Stimulated activated CD8-positive, alpha-beta memory T cell treated with anti-CD3 and anti-CD28 coated beads, Interleukin-7, amount 100 ng/mL, for 48 hours (primary cell): ENCODE measurements around the gene PNPLA1.

Experiments used
- DNase-seq, 2 donors: peaks; one replicate each; pipeline ENCODE4 v3.0.0-alpha.2; 2020; ENCODE audit warnings: low read depth in 1 of 2; ENCODE audit errors: extremely low read depth in 1 of 2

PNPLA1 gene, protein sequence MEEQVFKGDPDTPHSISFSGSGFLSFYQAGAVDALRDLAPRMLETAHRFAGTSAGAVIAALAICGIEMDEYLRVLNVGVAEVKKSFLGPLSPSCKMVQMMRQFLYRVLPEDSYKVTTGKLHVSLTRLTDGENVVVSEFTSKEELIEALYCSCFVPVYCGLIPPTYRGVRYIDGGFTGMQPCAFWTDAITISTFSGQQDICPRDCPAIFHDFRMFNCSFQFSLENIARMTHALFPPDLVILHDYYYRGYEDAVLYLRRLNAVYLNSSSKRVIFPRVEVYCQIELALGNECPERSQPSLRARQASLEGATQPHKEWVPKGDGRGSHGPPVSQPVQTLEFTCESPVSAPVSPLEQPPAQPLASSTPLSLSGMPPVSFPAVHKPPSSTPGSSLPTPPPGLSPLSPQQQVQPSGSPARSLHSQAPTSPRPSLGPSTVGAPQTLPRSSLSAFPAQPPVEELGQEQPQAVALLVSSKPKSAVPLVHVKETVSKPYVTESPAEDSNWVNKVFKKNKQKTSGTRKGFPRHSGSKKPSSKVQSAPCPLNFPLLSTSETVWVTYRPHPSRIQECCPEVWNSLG

DNA sequence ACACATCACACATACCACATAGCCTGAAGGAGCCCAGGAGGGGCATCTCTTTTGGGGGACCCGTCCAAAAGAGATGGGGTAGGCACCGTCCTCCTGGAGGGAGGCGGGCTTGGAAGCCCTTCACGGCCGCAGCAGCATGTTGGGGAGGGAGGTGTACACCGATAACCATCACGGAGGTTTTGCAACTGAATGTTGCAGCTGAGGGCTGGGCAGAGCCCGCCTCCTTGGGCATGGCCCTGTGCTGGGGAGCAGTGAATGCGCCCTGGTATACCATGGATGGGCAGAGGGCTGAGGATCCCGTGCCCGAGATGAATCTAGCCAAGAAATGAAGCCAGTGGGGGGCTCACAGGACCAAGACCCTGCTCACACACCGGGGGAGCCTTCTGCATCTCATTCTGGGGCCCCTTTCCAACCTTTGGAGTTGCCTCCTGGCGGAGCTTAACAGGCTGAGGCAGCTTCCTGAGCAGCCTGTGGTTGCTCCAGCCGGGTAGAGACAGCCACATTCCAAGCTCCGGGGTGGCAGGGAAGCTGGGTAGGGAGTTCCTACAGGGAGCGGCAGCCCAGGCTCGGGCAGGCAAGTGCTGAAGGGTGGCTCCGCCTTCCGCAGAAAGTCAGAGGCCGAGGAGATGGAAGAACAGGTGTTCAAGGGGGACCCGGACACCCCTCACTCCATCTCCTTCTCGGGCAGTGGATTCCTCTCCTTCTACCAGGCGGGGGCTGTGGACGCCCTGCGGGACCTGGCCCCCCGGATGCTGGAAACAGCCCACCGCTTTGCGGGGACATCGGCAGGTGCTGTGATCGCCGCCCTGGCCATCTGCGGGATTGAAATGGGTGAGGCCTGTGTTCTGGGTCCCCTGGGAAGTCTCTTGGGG is at the start of gene PNPLA1:
Gene PNPLA1 (plus strand): TSS at position 227 of the 872 bp plus-strand sequence. CDS start 400 bp downstream, at position 627.
- no peak for DNase-seq

DNA sequence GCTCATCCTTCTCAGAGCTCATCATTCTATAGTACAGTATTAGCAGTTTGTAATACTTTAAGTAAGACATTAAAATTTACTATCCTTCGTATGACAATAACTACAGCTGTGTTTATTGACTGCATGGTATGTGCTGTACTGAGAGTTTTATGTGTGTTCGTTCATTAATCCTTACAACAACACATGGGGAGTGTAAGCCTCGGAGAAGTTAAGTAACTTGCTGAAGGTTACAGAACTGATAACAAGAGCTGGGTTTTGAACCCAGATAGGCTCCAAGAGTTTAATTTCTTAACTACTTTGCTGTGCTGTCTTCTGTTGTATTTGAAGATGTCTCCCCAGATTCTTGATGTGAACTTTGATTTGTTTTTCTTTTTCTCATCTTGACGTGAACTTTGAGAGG is 49.6 kb upstream of the PNPLA1 start:
- DNase-seq = no peak

DNA sequence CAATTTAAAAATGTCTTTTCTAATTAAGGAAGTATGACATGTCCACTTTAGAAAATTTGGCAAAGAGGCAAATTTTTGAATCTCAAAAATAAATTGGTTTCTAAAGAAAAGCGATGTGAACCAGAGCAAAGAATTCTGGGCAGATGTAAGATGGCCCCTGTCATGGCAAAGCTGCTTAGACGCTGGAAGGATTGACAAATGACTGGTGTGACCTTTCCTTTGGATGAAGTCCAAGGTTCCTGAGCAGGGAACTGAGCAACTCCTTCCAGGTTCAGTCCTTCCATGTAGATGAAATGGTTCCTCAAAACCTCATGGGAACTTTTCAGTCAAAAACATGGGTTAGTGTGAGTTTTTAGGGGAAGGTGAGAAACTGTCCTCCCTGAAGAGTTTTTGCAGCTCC is 48.2 kb upstream of the PNPLA1 start:
- DNase-seq = no peak

DNA sequence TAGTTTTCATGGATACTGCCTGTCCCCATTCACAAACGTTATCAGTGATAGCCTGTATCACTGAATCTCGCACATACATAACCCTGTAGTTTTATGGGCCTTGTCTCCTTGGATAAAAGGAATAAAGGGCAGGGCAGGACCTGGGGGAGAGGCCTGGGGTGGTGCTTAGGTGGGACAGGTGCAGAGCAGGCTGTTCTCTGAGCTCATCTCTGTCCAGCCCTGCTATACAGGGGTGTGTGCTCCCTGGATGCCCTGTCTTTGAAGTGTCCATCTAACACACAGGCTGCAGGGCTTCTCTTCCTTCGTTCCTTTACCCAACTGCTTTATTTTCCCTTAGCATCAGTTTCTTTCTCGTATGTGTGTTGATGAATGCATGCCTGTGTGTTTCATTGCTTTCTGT is 46.9 kb upstream of the PNPLA1 start:
- DNase-seq = no peak

DNA sequence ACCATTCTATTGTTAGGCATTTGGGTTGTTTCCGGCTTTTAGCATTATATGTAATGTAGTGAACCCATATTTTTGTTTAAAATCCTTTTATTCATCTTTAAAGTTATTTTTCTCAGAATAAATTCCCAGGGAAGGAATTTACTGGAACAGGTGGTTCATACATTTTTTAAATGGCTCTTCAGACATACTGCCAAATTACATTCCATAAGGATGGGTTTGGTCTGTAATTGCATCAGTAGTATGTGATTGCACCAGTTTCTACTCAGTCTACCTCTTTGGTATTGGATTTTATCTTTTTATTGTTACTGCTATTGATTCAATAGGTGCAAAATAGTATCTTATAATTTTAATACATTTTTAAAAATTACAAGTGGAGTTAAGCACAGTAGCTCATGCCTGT is 46.2 kb upstream of the PNPLA1 start:
- DNase-seq = no peak

DNA sequence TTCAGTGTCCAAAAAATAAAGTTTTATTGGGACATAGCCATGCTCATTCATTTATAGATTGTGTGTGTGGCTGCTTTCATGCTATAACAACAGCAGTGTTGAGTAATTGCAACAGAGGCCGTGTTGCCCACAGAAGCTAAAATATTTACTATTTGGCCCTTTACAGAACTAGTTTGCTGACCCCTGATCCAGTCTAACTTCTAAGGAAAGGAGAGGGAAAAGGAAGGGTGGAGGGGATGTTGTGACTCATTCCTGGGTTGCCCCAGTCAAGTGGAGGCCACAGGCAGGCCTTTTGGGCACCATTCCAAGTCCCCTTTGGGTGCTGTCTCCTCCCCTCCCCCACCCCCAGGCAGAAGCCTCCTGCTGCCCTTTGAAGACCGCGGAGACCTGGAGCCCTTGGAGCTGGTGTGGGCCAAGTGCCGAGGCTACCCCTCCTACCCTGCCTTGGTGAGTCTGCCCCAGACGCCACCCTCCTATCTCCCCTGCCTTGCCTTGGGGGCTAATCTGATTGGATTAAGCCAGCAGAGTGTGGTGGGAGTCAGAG is 44.9 kb upstream of the PNPLA1 start:
- DNase-seq = no peak

DNA sequence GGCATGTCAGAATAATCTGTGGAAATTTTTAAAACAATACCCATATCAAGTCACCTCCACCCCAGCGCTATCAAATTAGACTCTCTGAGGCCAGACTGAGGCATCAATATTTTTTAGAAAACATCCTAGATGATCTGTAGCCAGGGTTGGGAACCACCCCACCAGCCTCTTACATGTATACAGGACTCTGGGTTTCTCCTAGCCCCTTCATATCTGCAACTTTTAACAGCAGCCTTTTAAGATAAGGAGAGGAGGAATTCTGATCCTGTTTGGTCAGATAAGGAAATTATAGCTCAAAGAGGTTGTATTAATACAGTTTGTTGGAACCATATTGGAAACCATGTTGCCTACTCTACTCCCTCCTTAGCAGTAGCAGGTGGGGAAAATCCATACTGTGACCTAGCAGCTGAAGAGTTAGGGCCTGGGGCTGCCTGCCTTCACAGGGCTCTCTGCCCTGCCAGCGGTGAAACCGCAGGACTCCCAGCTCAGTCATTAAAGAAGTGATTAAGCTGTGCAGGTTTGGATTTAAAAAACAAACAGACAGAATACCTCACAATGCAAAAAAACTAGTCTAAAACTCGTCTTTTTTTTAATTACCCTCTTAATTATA is 43.3 kb upstream of the PNPLA1 start:
- no peak for DNase-seq

DNA sequence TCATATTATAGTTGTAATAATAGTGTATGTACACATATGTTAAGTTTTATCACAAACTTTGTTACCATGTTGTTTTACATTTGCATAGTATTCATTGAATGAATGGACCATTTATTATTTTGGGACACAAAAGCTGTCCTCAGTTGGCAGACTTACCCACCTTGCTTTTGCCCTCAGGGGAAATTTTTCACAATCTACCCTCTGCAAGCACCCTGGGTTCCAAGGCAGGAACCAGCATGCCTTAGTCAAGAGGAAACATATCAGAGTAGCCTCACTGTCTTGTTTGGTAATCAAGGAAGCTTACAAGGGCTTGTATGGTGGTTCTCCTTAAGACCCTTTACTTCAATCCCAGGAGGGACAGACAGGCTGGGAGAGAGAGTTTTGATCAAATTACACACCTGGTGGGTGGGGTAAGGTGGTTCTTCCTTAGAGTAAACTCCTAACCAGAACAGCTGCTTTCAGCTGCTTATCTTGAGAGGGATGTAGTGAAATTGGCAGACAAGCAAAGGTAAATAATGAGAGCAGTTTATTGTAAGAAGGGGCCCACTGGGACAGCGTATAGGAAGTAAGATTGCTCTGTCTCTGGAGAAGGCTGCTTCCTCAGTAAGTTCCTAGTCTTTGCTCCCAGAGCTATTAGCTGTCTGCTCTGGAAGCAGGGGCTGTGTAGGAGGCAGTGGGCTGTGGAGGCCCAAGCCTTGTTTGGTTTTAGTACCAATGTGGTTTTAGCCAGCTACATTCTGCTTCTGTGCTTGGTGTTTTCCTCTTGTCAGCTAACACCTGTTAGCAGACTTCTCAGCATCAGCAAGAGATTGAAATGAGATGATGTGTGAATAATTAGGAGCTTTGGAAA is 42.3 kb upstream of the PNPLA1 start:
- no peak for DNase-seq

DNA sequence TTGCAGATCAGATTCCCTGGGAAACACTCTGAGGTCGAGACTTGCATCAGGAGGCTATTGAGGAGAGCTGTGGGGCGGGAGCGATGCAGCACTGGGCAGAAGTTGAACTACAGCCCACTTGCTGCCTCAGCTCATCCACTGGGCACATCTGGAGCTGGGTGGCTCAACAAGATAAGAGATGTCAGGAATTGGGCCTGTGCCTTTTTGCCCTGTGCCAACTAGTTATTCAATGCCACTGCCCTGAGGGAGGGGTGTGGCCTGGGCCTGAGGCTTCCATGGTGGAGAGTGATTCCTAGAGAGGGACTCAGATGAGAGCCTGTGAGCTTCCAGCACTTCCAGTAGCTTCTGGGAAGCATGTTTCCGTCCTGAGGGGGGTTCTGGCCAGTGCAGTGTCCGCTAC is 40.6 kb upstream of the PNPLA1 start:
- no peak for DNase-seq

DNA sequence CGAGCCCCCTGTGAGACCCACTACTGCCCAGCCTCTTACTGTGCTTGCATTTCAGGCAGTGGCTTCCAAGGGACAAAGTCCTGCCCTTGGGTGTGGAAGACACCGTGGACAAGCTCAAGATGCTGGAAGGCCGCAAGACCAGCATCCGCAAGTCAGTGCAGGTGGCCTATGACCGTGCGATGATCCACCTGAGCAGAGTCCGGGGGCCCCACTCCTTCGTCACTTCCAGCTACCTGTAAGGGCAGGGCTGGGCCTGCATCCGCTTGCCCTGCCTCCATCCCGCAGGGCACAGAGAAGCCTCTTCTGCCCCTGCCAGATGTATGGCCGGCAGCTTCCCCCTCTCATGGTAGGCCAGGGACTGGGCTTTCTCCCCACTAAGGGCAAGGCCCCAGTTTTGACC is 39.5 kb upstream of the PNPLA1 start:
- no peak for DNase-seq

DNA sequence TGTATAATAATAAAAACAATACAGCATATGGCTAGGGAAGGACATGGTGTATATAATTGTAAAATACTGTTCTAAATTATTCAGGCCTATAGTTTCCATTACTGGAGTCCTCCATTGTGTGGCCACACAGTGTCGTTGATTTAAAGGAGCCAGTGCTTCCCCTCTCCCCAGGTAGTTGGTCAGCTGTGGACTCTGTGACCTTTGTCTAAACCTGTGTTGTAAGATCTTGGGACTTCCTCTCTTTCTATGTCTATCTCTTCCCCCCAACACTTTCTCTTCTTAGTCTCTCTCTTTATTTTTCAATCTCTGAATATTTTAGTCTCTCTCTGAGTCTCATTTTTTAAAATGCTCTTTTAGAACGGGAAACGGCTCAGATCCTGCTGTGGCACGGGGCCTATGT is 37.7 kb upstream of the PNPLA1 start:
- no peak for DNase-seq

DNA sequence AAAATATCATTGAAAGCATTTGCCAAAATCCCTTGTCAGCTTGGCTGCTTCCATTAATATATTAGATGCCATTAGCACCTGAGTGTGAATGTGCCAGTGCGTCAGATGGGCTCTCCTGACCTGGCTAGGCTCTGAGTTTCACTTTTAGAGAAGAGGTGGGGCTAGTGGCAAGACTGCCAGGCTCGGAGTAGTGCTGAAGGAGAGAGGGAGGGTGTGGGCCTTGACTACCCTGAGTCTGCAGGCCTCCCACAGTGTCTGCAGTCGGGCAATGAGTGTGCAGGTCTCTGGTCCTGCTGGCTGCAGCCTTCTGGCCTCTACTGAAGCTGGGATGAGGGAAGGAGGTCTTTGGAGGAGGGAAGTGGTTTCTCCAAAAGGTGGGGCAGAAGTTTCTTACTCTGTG is 34.6 kb upstream of the PNPLA1 start:
- DNase-seq = no peak

DNA sequence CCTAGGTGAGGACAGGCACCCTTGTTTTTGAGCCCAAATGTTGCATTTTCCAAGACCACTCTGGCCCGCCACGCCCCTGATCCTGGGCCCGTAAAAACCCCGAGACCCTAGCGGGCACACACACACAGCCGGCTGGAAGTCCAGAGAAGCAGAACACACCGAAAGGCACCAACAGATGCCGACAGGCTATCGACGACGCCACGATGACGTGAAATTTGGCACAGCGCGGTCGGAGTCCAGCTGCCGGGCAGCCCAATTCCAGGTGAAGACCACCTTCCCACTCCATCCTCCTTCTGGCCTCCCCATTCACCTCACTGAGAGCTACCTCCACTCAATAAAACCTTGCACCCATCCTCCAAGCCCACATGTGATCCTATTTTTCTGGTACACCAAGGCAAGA is 34.0 kb upstream of the PNPLA1 start:
- DNase-seq = no peak

DNA sequence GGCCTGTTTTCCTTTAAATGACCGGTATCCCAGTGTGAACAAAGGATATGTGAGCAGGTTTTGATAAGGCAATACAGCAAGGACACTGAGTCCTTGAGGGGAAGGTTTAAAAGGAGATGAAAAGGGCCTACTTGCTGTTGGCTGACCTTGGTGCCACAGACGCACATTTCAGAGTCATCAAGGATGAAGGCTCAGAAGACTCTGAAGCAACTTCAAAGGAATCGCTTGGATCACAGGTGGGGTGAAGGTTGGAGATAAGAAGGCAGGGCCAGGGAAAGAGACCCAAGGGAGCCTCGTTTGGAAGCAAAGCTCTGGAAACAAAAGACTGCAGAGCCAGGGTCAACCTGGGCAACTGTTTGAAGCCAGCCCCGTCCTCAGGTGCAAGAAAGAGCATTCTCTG is 30.1 kb upstream of the PNPLA1 start:
- DNase-seq = no peak

DNA sequence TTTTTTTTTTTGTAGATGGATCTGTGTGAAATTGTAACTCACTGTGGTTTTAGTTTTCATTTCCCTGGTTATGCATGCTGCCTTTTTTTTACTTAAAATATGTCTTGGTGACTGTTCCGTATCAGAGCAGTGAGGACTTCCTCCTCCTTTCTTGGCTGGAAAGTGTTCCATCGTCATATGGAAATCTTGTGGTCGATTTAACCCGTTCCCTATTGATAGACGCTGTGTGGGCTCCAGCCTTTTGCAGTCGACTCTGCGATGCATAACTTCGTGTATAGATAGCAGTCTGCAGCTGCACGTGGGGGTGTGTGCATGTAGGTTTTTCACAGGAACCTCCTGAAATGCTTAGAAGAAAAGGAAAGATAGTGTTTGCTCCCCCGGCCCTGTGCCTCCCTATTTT is 28.1 kb upstream of the PNPLA1 start:
- DNase-seq = no peak

DNA sequence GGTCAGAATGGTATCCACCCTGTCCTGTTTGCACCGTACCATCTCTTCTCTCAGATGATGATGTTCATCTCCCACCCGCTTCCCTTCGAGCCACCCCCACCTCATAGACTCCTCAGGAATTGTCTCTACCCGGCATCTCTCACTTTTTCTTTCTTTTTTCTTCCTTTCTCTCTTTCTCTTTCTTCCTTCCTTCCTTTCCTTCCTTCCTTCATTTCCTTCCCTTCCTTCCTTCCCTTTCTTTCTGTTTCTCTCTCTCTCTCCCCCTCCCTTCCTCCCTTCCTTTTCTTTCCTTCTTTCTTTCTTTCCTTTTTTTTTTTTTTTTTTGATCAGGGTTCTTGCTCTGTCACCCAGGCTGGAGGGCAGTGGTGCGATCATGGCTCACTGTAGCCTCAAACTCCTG is 27.7 kb upstream of the PNPLA1 start:
- no peak for DNase-seq

DNA sequence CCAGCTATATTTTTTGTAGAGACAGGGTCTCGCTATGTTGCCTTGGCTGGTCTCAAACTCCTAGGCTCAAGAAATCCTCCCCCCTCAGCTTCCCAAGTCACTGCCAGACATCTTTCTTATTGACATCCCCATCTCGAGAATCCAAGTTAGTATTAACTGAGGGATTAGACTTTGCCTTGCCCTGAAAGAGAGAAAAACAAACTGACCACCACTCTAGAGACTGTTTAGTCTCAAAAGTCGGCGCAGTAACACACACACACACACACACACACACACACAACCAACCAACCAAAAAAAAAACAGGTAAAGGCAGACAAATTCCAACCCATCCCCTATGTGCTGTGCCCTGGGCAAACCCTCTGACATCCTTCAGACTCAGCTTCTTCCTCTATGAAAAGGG is 27.2 kb upstream of the PNPLA1 start:
- DNase-seq = no peak

DNA sequence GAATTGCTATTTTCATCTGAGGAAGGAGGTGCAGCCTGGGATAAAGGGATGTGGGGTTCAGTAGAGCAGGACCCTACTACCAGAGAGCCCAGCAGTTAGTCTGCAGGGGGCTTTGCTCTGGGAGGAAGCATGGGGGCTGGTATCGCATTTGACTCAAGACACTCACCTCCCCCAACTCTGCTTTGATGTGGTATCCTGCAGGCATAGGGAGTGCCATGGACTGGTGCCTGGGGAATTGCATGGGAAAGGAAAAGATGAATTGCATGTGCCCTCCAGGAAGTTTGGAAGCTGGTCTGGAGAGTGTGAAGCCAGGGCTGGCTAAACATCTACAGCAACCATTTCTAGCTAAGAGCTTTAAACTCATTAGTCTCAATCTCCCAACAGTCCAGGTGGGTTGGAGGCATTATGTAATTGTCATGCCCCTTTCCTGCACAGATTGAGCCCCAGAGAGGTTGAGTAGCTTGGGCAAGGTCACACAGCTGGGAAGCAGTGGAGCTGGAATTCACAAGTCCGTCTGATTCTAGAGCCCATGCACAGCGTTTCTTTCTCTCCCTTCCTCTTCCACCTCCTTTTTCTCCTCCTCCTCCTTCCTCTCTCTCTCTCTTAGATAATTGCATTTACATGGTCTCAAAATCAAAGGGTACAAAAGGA is 26.2 kb upstream of the PNPLA1 start:
- no peak for DNase-seq

DNA sequence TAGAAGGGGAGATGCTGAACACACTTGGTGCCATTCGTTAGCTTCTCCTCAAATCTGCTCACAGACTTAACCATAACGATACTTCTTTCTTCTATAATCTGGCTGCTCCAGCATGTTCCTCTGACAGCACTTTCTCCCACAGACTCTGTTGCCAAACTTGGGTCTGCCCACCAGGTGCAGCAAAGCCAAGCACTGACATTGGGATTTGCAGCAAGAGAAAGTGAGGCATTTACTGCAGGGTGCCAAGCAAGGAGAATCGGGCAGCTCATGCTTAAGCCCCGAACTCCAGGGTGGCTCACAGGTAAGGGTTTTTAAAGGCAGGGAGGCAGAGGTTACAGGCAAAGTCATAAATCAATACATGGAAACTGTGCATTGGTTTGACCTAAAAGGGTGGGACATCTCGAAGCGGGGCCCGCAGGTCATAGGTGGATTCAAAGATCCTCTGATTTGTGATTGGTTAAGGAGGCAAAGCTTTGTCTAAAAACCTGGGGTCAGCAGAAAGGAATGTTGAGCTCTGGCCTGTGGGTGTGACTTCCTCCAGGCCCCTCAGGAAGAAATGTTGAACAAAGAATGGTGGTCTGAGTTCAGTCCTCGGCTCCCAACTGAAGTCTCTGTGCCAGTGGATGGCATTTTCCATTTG is 25.1 kb upstream of the PNPLA1 start:
- no peak for DNase-seq
